Mesodermal cell (in vitro differentiated cells): ENCODE results near the gene F12.
"Not testable (repeated sequence)": the region's sequence is repeated elsewhere in the genome, so short reads cannot be mapped to it uniquely, and the experiment has no call there.

Source experiments
- H3K27ac ChIP-seq: 2 replicates; pipeline ENCODE4 v1.7.0; 2013; ENCODE audit warnings: mild to moderate bottlenecking, low read depth, low read length, moderate library complexity; ENCODE audit not compliant: severe bottlenecking
- H3K36me3 ChIP-seq: 2 replicates; pipeline ENCODE4 v1.7.1; 2013; ENCODE audit warnings: mild to moderate bottlenecking, low read length, moderate library complexity; ENCODE audit not compliant: control insufficient read depth, insufficient read depth
- H3K4me1 ChIP-seq: one replicate; pipeline ENCODE4 v1.7.1; 2013; ENCODE audit warnings: mild to moderate bottlenecking, low read length; ENCODE audit not compliant: insufficient read depth, control insufficient read depth, poor library complexity, severe bottlenecking
- H3K4me3 ChIP-seq: 2 replicates; pipeline ENCODE4 v1.7.0; 2013; ENCODE audit warnings: low read length, control low read depth, mild to moderate bottlenecking; ENCODE audit not compliant: insufficient read depth, poor library complexity, severe bottlenecking; ENCODE audit errors: extremely low read depth
- H3K9me3 ChIP-seq: 2 replicates; pipeline ENCODE4 v1.7.1; 2013; ENCODE audit warnings: mild to moderate bottlenecking, low read length, moderate library complexity; ENCODE audit not compliant: control insufficient read depth
- WGBS, 2 experiments: methylation state at CpG; one replicate each; pipeline ENCODE4 v1.1.5; 2013; ENCODE audit warnings: missing lambda C conversion rate in 2 of 2; ENCODE audit not compliant: insufficient coverage in 2 of 2; 5-methylcytosine and 5-hydroxymethylcytosine counted together

The F12 gene

DNA sequence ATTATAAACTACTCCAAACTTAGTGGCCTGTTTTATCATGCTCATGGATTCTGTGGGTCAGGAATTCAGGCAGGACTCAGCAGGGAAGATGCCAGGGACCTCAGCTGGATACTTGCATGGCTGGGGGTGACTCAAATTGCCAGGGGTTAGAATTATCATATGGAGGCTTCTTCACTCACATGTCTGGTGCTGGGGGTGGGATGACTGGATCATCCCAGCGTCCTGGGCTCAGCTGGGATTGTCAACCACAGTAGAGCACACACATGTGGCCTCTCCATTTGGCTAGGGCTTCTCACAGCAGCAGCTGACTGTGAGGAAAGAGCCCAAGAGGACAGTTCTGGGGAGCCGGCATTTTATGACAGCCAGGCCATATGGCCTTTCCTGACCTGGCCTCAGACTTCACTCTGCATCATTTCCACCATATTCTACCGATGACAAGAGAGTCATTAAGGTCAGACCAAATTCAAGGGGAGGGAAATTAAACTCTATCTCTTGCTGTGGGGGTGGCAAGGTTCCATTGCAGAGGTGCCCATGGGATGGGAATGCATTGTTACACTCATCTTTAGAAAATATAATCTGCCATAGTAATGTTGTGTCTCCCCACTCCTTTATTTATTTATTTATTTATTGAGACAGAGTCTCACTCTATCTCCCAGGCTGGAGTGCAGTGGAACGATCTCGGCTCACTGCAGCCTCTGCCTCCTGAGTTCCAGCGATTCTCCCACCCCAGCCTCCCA lies 11.9 kb upstream of the F12 start:
- Histone ChIP-seq H3K4me3 (no peak overlapping the region), H3K9me3 (no peaks in the 10 kb centered on the region), H3K36me3 (no peaks in the 10 kb centered on the region), H3K27ac (no peak overlapping the region), H3K4me1 (peaks cover 6% of the 10 kb centered on the region)
- WGBS, 2 experiments, result 94% methylated on average over 4 of the region's 6 CpGs; no CpG with 5 or more reads in 1 of the 2 experiments

- WGBS, 2 experiments, result 80 to 94% methylated on average over 4 to 6 of the region's 7 CpGs
- not testable (repeated sequence) for H3K4me1 ChIP-seq, H3K4me3 ChIP-seq, H3K27ac ChIP-seq, H3K9me3 ChIP-seq, H3K36me3 ChIP-seq
Measured at GRCh38 chr5:177420472-177420871, 11.1 kb upstream of the F12 start.

DNA sequence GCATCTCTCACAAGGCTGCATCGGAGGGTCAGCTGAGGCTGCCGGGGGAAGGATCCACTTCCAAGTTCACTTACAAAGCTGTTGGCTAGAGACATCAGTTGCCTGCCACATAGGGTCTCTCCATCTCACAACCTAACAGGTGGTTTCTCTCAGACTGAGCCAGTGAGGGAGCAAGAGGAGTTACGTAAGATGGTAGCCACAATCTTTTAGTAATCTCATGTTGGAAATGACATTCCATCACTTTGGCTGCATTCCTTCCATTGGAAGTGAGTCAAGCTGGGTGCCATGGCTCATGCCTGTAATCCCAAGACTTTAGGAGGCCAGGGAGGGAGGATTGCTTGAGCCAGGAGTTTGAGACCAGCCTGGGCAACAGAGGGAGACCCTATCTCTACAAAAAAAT lies 9.7 kb upstream of the F12 start:
- 86 to 100% methylated on average over 3 of the region's 3 CpGs for WGBS, 2 experiments
- H3K9me3 ChIP-seq, result no peaks in the 10 kb centered on the region
- H3K4me3 ChIP-seq, result no peak overlapping the region
- H3K36me3 ChIP-seq, result no peaks in the 10 kb centered on the region
- H3K27ac ChIP-seq, result no peak overlapping the region
- H3K4me1 ChIP-seq, result no peaks in the 10 kb centered on the region

DNA sequence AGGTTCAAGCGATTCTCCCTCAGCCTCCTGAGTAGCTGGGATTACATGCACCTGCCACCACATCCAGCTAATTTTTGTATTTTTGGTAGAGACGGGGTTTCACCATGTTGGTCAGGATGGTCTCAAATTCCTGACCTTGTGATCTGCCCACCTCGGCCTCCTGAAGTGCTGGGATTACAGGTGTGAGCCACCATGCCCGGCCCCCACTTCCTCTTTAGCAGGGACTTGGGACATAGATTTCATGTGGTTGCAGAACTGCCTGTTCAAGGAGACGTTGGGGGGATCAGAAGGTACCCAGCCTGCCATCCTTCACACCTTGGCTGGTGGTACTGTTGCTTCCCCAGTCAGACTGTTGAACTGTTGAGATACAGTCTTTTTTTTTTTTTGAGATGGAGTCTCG lies 7.7 kb upstream of the F12 start:
- H3K4me1 ChIP-seq, H3K27ac ChIP-seq, H3K4me3 ChIP-seq, H3K9me3 ChIP-seq, H3K36me3 ChIP-seq: not testable (repeated sequence)
- WGBS, 2 experiments, result 83 to 87% methylated on average over 5 of the region's 6 CpGs

DNA sequence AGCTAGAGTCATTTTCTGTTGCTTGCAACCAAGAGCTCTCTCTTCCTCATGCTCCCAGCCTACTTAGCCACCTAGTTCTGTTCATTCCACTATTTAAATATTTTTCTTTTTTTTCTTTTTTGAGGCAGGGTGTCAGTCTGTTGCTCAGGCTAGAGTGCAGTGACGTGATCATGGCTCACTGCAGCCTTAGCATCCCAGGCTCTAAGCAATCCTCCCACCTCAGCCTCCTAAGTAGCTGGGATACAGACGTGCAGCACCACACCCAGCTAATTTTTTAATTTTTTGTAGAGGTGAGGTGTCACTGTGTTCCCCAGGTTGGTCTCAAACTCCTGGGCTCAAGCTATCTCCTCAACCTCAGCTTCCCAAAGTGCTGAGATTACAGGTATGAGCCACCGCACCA lies 5.1 kb upstream of the F12 start:
- no peaks in the 10 kb centered on the region for H3K4me1 ChIP-seq
- H3K9me3 ChIP-seq, result no peaks in the 10 kb centered on the region
- H3K27ac ChIP-seq, result no peak overlapping the region
- no peaks in the 10 kb centered on the region for H3K36me3 ChIP-seq
- no peak overlapping the region for H3K4me3 ChIP-seq
- WGBS, 2 experiments, result 88 to 92% methylated on average over 1 to 2 of the region's 3 CpGs

DNA sequence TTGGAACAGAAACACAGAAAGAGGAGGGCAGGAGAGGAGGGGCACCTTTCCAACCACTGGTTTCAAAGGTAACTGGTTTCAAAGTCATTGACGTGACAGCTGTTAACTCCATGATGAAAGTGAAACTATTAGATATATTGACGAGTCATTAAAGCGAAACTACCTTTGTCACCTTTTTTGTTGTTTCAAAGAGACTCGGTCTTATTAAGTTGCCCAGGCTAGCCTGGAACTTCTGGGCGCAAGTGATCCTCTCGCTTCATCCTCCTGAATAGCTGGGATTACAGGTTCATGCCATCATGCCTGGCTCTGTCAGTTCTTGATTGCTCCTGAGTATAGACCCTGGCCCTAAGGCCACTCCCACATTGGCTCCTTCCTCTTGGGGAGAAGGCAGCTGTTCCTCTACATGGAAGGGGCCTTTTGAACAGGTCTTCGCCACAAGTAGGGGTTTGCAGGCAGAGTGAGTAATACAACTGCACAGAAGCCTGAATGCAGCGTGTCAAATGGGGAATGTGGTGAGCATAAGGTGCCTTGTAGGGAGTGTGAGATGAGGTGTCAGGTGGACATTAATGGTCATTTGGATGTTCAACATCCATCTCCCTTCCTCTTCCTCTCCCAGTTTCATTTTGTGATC lies 3.4 kb upstream of the F12 start:
- 97 to 98% methylated on average over 6 to 7 of the region's 8 CpGs for WGBS, 2 experiments
- Histone ChIP-seq H3K9me3 (no peaks in the 10 kb centered on the region), H3K36me3 (no peaks in the 10 kb centered on the region), H3K4me3 (no peak overlapping the region), H3K4me1 (no peaks in the 10 kb centered on the region), H3K27ac (no peak overlapping the region)

GRCh38 chr5:177410575-177410974 lies 1.2 kb upstream of the F12 start:
- 83 to 94% methylated on average over 3 of the region's 3 CpGs for WGBS, 2 experiments
- H3K36me3 ChIP-seq, result no peaks in the 10 kb centered on the region
- H3K9me3 ChIP-seq, result no peaks in the 10 kb centered on the region
- H3K4me1 ChIP-seq, result no peaks in the 10 kb centered on the region
- H3K4me3 ChIP-seq, result no peak overlapping the region
- no peak overlapping the region for H3K27ac ChIP-seq

DNA sequence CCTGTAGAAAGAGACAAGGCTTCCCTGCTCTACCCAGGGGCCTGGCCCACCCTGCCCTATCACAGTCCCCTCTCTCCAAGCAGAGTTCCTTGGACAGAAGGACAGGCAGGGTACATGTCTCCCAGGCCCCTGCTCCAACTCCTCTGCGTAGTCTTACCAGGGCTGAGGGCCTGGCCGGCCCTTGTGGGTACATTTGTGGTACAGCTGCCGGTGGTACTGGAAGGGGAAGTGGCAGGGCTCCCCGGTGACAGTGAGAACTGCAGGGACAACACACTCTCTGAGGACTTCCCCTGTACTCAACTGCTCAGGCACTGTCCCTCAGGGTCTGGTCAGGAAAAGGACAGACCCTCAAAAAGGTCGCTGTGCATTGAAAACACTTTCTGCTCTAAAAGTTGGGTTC lies 3.6 kb downstream of the F12 start:
- Histone ChIP-seq H3K9me3 (no peaks in the 10 kb centered on the region), H3K4me1 (peaks cover 6% of the 10 kb centered on the region), H3K27ac (no peak overlapping the region), H3K36me3 (no peaks in the 10 kb centered on the region), H3K4me3 (no peak overlapping the region)
- 89% methylated on average over 4 to 5 of the region's 5 CpGs for whole genome bisulfite sequencing, 2 experiments

- 92 to 94% methylated on average over 2 of the region's 2 CpGs for WGBS, 2 experiments
- Histone ChIP-seq H3K27ac (no peak overlapping the region), H3K36me3 (no peaks in the 10 kb centered on the region), H3K9me3 (no peaks in the 10 kb centered on the region), H3K4me3 (no peak overlapping the region), H3K4me1 (peaks cover 6% of the 10 kb centered on the region)
Measured at GRCh38 chr5:177405312-177405711, 4.1 kb downstream of the F12 start.

DNA sequence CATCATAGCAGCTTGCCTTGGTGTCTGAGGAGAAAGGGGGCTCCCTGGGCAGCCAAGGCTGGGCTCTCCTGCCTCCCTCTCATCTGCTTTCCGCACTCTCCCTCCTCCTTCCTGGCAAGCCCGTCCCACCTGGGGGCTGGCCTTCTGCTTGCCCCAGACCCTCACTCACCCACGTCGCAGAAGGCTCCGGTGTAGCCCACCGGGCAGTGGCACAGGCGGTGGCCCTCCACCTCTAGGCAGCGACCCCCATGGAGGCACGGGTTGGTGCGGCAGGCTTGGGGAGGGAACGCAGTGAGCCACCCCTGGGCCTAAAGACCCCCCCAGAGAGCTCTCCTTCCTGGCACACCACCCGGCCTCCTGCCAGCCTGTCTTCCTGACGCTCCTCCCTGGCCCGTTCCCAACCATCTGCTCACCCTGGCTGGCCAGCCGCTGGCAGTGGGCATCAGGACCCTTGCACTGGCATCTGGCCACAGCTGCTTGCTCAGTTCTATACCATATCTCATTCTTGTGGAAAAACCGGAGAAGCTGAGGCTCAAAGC lies 4.7 kb downstream of the F12 start:
- Histone ChIP-seq H3K36me3 (no peaks in the 10 kb centered on the region), H3K4me3 (peak overlapping the region; percentile 43), H3K27ac (no peak overlapping the region), H3K9me3 (no peaks in the 10 kb centered on the region), H3K4me1 (peaks cover 6% of the 10 kb centered on the region)
- WGBS, 2 experiments, result 64 to 65% methylated on average over 10 to 13 of the region's 16 CpGs
